Neural progenitor cell (in vitro differentiated cells): ENCODE results near the gene KLHL12. TPM values are rescaled to one million over a fixed set of nuclear protein-coding genes. Genes with fewer than 3 reads are reported as not detected.

Source experiments
- DNase-seq: peaks from one replicate; pipeline ENCODE4 v3.0.0-alpha.2; 2016; ENCODE audit warnings: low spot score
- H2AFZ ChIP-seq: fragments of 200-600 bp; sonication (generic); replicated peaks from 2 replicates; pipeline ENCODE4 v1.6.1; 2016; ENCODE audit warnings: antibody characterized with exemption
- H3F3A ChIP-seq: fragments of 200-600 bp; sonication (generic); 2 replicates; pipeline ENCODE4 v1.6.1; 2016; ENCODE audit warnings: antibody characterized with exemption, low read depth
- H3K27ac ChIP-seq: fragments of 200-600 bp; sonication (generic); 2 replicates; pipeline ENCODE4 v1.5.1; 2016; ENCODE audit warnings: mild to moderate bottlenecking
- H3K27me3 ChIP-seq: fragments of 200-600 bp; sonication (generic); 2 replicates; pipeline ENCODE4 v1.6.1; 2016; ENCODE audit warnings: mild to moderate bottlenecking, moderate library complexity
- H3K36me3 ChIP-seq: fragments of 200-600 bp; sonication (generic); 2 replicates; pipeline ENCODE4 v1.5.1; 2016
- H3K4me1 ChIP-seq: fragments of 200-600 bp; sonication (generic); 2 replicates; pipeline ENCODE4 v1.6.1; 2016; ENCODE audit warnings: mixed run types
- H3K4me2 ChIP-seq: fragments of 200-600 bp; sonication (generic); 2 replicates; pipeline ENCODE4 v1.6.1; 2016
- H3K4me3 ChIP-seq: fragments of 200-600 bp; sonication (generic); 2 replicates; pipeline ENCODE4 v1.5.1; 2016
- H3K79me2 ChIP-seq: fragments of 200-600 bp; sonication (generic); 2 replicates; pipeline ENCODE4 v1.6.1; 2016; ENCODE audit warnings: low read depth
- H3K9ac ChIP-seq: fragments of 200-600 bp; sonication (generic); 2 replicates; pipeline ENCODE4 v1.6.1; 2016
- H3K9me3 ChIP-seq: fragments of 200-600 bp; sonication (generic); 2 replicates; pipeline ENCODE4 v1.5.1; 2016; ENCODE audit warnings: low read depth
- H4K20me1 ChIP-seq: fragments of 200-600 bp; sonication (generic); 2 replicates; pipeline ENCODE4 v1.6.1; 2016; ENCODE audit warnings: low read depth
- H3K27ac Mint-ChIP-seq: 3 replicates; pipeline ENCODE4 v1.8.0; 2021; ENCODE audit warnings: mixed read lengths
- H3K27me3 Mint-ChIP-seq: 2 replicates; pipeline ENCODE4 v1.8.0; 2022; ENCODE audit warnings: low read depth, mild to moderate bottlenecking, inconsistent platforms, moderate library complexity, mixed read lengths; ENCODE audit not compliant: insufficient read depth
- H3K36me3 Mint-ChIP-seq: 3 replicates; pipeline ENCODE4 v1.8.0; 2021; ENCODE audit warnings: mixed read lengths
- H3K4me1 Mint-ChIP-seq: 3 replicates; pipeline ENCODE4 v1.8.0; 2021; ENCODE audit warnings: mixed read lengths
- H3K4me3 Mint-ChIP-seq: 3 replicates; pipeline ENCODE4 v1.8.0; 2021; ENCODE audit warnings: mild to moderate bottlenecking, moderate library complexity, mixed read lengths
- H3K9me3 Mint-ChIP-seq: 3 replicates; pipeline ENCODE4 v1.8.0; 2020; ENCODE audit warnings: mixed read lengths
- EZH2 ChIP-seq: fragments of 200-600 bp; sonication (generic); IDR thresholded peaks from 2 replicates; pipeline ENCODE4 v1.6.1; 2017; ENCODE audit warnings: antibody characterized with exemption, mild to moderate bottlenecking, moderate library complexity
- EZH2phosphoT487 ChIP-seq: fragments of 200-600 bp; sonication (generic); IDR thresholded peaks from 2 replicates; pipeline ENCODE4 v1.6.1; 2017; ENCODE audit warnings: antibody characterized with exemption
- total RNA-seq: library from RNA; depleted of rRNA; stranded (reverse); fragments of >200 nt; gene quantifications from 2 replicates; pipeline ENCODE4 v1.2.3, GENCODE V29; 2015; ENCODE audit warnings: low replicate concordance
- TF ChIP-seq, protein P1 (sequence below): fragments of 200-600 bp; sonication (generic); IDR thresholded peaks from 2 replicates; pipeline ENCODE4 v1.5.1; 2017; ENCODE audit warnings: antibody characterized with exemption, mild to moderate bottlenecking

KLHL12 gene
- total RNA-seq, 1 donor from 2014 or later, result 51.4 TPM

DNA sequence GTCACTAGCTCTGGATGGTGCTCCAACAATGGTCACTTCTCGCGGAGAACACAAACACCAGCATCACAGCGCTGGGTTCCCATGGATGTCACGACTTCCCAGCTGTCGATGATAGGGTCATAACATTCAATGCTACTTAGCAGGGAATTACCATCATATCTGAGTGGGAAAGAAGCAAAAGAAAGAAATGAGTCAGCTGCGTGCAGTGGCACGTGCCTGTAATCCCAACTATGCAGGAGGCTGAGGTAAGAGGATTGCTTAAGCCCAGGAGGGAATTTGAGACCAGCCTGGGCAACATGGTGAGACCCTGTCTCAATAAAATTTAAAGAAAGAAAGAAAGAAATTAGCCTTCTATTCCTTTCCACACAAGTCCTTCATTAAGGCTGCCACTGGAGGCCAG is 34.5 kb downstream of the KLHL12 start:
- Histone ChIP-seq H3K4me3 (no peak overlapping the region), H3K36me3 (no peaks in the 10 kb centered on the region), H3K27me3 (no peaks in the 10 kb centered on the region), H3K9ac (no peak overlapping the region), H3K27ac (no peak overlapping the region), H2AFZ (no peak overlapping the region), H3K9me3 (no peaks in the 10 kb centered on the region), H3K79me2 (peaks cover 7% of the 10 kb centered on the region), H4K20me1 (no peaks in the 10 kb centered on the region), H3F3A (peaks cover 31% of the 10 kb centered on the region), H3K4me1 (peaks cover 5% of the 10 kb centered on the region), H3K4me2 (no peak overlapping the region)
- H3K27ac Mint-ChIP-seq, result no peak overlapping the region
- no peaks in the 10 kb centered on the region for H3K9me3 Mint-ChIP-seq
- H3K36me3 Mint-ChIP-seq, result peaks cover 15% of the 10 kb centered on the region
- H3K4me1 Mint-ChIP-seq, result peaks cover 12% of the 10 kb centered on the region
- peaks cover 3% of the 10 kb centered on the region for H3K27me3 Mint-ChIP-seq
- H3K4me3 Mint-ChIP-seq, result no peak overlapping the region
- TF ChIP-seq EZH2phosphoT487 (no peak), EZH2 (no peak)
- TF ChIP-seq, protein P1, sequence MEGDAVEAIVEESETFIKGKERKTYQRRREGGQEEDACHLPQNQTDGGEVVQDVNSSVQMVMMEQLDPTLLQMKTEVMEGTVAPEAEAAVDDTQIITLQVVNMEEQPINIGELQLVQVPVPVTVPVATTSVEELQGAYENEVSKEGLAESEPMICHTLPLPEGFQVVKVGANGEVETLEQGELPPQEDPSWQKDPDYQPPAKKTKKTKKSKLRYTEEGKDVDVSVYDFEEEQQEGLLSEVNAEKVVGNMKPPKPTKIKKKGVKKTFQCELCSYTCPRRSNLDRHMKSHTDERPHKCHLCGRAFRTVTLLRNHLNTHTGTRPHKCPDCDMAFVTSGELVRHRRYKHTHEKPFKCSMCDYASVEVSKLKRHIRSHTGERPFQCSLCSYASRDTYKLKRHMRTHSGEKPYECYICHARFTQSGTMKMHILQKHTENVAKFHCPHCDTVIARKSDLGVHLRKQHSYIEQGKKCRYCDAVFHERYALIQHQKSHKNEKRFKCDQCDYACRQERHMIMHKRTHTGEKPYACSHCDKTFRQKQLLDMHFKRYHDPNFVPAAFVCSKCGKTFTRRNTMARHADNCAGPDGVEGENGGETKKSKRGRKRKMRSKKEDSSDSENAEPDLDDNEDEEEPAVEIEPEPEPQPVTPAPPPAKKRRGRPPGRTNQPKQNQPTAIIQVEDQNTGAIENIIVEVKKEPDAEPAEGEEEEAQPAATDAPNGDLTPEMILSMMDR, result no peak
- DNase-seq, result no peak

DNA sequence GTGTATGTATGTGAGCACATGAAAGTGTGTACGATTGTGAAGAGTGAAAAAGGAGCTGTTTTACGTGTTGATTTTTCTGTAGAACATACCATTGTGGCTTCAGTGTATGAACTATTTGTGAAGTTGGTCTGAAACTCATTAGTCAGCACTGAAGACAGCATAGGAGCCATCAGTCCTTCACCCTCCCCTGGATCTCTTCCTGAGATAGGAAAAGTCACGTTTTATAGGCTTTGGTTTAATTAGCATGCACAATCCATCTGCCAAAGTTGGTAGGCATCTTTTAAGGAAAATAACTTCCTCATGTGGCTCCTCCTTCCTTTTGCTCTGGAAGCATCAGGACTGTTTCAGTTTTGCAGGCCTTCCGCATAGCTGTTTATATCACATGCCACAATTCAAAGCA is 36.6 kb downstream of the KLHL12 start:
- no peak overlapping the region for H3K4me2 ChIP-seq
- no peak overlapping the region for H3K27ac ChIP-seq
- Mint-ChIP-seq H3K36me3 (peaks cover 6% of the 10 kb centered on the region), H3K4me3 (no peak overlapping the region), H3K4me1 (peaks cover 15% of the 10 kb centered on the region), H3K9me3 (no peaks in the 10 kb centered on the region), H3K27ac (no peak overlapping the region), H3K27me3 (peaks cover 3% of the 10 kb centered on the region)
- H3K27me3 ChIP-seq, result no peaks in the 10 kb centered on the region
- no peaks in the 10 kb centered on the region for H4K20me1 ChIP-seq
- no peak overlapping the region for H2AFZ ChIP-seq
- no peaks in the 10 kb centered on the region for H3K9me3 ChIP-seq
- H3F3A ChIP-seq, result peaks cover 31% of the 10 kb centered on the region
- DNase-seq, result no peak
- H3K9ac ChIP-seq, result no peak overlapping the region
- H3K4me3 ChIP-seq, result no peak overlapping the region
- no peaks in the 10 kb centered on the region for H3K36me3 ChIP-seq
- peaks cover 13% of the 10 kb centered on the region for H3K4me1 ChIP-seq
- TF ChIP-seq EZH2phosphoT487 (no peak), EZH2 (no peak)
- TF ChIP-seq, protein P1, result no peak
- H3K79me2 ChIP-seq, result peaks cover 18% of the 10 kb centered on the region

DNA sequence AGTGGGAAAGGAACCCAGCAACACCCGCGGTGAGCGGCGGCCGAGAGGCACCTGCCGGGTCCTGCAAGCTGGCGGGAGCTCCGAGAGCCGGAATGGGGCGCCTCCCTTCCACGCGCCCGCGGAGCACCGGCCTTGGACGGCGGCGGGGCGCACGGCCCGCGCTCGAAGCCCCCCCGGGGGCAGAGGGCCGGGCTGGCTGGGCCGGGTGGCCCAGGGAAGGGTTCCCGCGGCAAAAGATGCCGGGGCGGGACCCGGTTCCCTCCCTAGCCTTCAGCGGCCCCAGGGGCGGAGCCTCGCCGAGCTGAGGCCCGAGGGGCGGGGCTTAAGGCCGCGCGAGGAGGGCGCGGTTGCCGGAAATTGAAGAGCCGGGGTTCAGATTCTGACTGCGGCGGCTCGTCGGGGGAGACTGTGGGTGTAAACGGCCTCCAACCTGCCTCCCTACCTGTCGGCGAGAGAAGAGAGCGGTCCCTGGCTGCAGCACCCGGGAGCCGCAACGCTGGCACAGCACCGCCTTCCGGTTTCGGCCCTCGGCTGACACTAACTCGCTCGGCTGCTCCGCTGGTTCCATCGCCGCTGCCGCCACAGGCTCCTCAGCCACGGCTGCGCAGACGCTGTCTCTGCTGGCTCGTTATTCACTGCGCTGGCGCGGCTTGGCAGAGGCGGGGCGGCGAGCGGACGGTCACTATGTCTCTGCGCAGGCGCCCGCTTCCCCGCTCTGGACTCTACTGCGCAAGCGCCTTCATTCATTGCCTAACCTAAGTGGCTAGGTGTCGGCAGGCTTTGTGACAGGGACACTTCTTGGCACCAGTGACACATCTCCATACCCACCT is 38.3 kb downstream of the KLHL12 start, which contains the start of gene RABIF:
RABIF (minus strand) TSS at position 619 of the 830 bp plus-strand sequence; CDS start at position 568, 51 bp downstream.
- peak within 1 kb of the TSS; percentile 98 for H3K27ac Mint-ChIP-seq
- H3K27me3 Mint-ChIP-seq, result peaks cover 3% of the 10 kb centered on the region
- H2AFZ ChIP-seq, result peak within 1 kb of the TSS; percentile 94

More for the DNA sequence above, 38.3 kb downstream of the KLHL12 start, which contains the start of gene RABIF:
- peak within 1 kb of the TSS; percentile 50 for H3K9ac ChIP-seq
- peaks cover 13% of the 10 kb centered on the region for H3K4me1 ChIP-seq
- Mint-ChIP-seq H3K9me3 (no peaks in the 10 kb centered on the region), H3K36me3 (no peaks in the 10 kb centered on the region), H3K4me1 (peaks cover 18% of the 10 kb centered on the region), H3K4me3 (peak within 1 kb of the TSS; percentile 99)
- TF ChIP-seq EZH2phosphoT487 (no peak), EZH2 (peak; percentile 47)
- TF ChIP-seq, protein P1, result peak; percentile 21
- H3K79me2 ChIP-seq, result peaks cover 32% of the 10 kb centered on the region
- H3K27ac ChIP-seq, result peak within 1 kb of the TSS; percentile 75
- peaks cover 31% of the 10 kb centered on the region for H3F3A ChIP-seq
- DNase-seq, result peak; percentile 99
- H3K4me3 ChIP-seq, result peak within 1 kb of the TSS; percentile 67
- H3K36me3 ChIP-seq, result no peaks in the 10 kb centered on the region
- no peaks in the 10 kb centered on the region for H3K9me3 ChIP-seq
- H3K27me3 ChIP-seq, result no peaks in the 10 kb centered on the region
- H3K4me2 ChIP-seq, result peak within 1 kb of the TSS; percentile 88
- peaks cover 4% of the 10 kb centered on the region for H4K20me1 ChIP-seq
